ENCODE measurements around the gene ST14.

The ST14 gene

DNA sequence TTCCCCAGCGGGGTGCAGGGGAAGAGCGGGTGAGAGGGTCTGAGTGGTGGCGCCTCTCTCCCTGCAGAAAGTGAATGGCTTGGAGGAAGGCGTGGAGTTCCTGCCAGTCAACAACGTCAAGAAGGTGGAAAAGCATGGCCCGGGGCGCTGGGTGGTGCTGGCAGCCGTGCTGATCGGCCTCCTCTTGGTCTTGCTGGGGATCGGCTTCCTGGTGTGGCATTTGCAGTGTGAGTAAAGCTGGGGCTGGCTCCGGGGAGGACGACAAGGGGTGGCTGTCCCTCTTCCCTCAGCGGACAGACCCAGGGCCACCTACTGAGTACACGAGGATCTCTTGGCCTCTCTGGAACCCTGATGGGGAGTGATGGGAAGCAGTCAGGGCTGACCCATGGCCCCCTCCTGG, 28.5 kb downstream of the ST14 start:
- TF ChIP-seq TAF1 (IDR thresholded peaks at IDR 0.05; ENCODE audit: borderline replicate concordance, insufficient read depth, low read length) (no peak), FOXP2 (optimal IDR thresholded peaks at IDR 0.05; ENCODE audit: borderline replicate concordance, extremely low read depth, extremely low read length, insufficient read depth) (no peak), POLR2AphosphoS5 (IDR thresholded peaks at IDR 0.05; ENCODE audit: low read depth, low read length) (no peak), SIN3A (IDR thresholded peaks at IDR 0.05; ENCODE audit: borderline replicate concordance, insufficient read depth, low read length) (no peak)
- TF ChIP-seq, protein P1, sequence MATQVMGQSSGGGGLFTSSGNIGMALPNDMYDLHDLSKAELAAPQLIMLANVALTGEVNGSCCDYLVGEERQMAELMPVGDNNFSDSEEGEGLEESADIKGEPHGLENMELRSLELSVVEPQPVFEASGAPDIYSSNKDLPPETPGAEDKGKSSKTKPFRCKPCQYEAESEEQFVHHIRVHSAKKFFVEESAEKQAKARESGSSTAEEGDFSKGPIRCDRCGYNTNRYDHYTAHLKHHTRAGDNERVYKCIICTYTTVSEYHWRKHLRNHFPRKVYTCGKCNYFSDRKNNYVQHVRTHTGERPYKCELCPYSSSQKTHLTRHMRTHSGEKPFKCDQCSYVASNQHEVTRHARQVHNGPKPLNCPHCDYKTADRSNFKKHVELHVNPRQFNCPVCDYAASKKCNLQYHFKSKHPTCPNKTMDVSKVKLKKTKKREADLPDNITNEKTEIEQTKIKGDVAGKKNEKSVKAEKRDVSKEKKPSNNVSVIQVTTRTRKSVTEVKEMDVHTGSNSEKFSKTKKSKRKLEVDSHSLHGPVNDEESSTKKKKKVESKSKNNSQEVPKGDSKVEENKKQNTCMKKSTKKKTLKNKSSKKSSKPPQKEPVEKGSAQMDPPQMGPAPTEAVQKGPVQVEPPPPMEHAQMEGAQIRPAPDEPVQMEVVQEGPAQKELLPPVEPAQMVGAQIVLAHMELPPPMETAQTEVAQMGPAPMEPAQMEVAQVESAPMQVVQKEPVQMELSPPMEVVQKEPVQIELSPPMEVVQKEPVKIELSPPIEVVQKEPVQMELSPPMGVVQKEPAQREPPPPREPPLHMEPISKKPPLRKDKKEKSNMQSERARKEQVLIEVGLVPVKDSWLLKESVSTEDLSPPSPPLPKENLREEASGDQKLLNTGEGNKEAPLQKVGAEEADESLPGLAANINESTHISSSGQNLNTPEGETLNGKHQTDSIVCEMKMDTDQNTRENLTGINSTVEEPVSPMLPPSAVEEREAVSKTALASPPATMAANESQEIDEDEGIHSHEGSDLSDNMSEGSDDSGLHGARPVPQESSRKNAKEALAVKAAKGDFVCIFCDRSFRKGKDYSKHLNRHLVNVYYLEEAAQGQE (IDR thresholded peaks at IDR 0.05; ENCODE audit: insufficient read depth in 1 of 2, low read depth in 2 of 2, low read length in 2 of 2): no peak

DNA sequence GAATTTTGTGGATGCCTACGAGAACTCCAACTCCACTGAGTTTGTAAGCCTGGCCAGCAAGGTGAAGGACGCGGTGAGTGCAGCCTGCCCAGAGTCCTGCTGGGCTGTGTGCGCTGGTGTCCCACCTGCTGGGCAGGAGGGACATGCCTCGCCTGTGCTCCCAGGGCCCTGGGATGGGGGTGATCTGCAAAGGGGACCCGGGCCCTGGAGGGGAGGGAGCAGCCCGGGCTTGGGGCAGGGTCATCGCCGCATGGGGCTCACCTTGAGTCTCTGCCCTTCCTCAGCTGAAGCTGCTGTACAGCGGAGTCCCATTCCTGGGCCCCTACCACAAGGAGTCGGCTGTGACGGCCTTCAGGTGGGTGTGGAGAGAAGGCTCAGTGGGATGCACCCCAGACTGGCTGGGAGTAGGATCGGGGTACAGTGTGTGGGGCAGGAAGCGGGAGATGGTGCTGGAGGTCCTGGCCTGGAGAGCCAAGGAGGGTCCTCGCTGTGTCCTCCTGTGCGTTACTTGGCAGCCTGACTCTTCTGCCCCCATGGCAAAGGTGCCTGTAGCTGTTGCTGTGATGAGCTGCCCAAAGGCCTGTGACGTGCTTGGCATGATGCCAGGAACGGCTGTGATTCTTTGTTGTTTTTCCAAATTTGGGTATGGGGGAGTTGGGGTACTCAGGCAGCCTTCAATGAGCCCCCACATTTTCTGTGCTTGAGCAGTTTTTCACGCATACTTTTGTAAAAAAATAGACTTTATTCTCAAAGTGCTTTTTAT, 29.2 kb downstream of the ST14 start:
- no peak for TF ChIP-seq TAF1 (IDR thresholded peaks at IDR 0.05; ENCODE audit: borderline replicate concordance, insufficient read depth, low read length)
- TF ChIP-seq FOXP2 (optimal IDR thresholded peaks at IDR 0.05; ENCODE audit: borderline replicate concordance, extremely low read depth, extremely low read length, insufficient read depth): no peak

DNA sequence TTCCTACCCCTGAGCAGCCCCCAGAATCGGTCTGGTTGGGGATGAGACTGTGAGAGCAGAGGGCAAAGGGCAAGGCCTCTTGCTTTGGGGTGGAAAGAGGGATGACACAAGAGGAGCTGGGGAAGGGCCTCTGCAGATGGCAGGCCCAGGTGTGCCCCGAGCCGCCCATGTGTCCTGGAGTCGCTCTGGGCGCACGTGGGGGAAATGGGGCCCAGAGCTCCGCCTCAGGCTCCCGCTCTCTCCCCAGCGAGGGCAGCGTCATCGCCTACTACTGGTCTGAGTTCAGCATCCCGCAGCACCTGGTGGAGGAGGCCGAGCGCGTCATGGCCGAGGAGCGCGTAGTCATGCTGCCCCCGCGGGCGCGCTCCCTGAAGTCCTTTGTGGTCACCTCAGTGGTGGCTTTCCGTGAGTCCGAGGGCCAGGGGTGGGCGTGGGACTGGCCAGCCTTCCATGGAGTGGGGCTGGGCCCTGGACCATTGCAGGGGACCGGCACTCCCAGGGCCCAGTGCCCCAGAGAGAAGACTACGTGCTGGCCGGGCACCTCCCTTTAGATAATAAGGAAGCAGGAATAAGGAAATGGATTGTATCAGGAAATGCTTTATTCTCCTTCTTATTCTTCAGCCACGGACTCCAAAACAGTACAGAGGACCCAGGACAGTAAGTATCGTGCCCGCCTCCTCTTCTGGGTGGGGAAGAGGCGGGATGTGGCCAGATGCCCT, 30.1 kb downstream of the ST14 start:
- no peak for TF ChIP-seq POLR2AphosphoS5 (IDR thresholded peaks at IDR 0.05; ENCODE audit: low read depth, low read length)
- TF ChIP-seq SIN3A (IDR thresholded peaks at IDR 0.05; ENCODE audit: borderline replicate concordance, insufficient read depth, low read length): no peak
- TF ChIP-seq FOXP2 (optimal IDR thresholded peaks at IDR 0.05; ENCODE audit: borderline replicate concordance, extremely low read depth, extremely low read length, insufficient read depth): no peak
- no peak for TF ChIP-seq TAF1 (IDR thresholded peaks at IDR 0.05; ENCODE audit: borderline replicate concordance, insufficient read depth, low read length)
- TF ChIP-seq, protein P1 (IDR thresholded peaks at IDR 0.05; ENCODE audit: insufficient read depth in 1 of 2, low read depth in 2 of 2, low read length in 2 of 2): no peak

GRCh38 chr11:130190371-130190881, 30.8 kb downstream of the ST14 start:
- TF ChIP-seq, protein P1 (IDR thresholded peaks at IDR 0.05; ENCODE audit: insufficient read depth in 1 of 2, low read depth in 2 of 2, low read length in 2 of 2): no peak
- TF ChIP-seq FOXP2 (optimal IDR thresholded peaks at IDR 0.05; ENCODE audit: borderline replicate concordance, extremely low read depth, extremely low read length, insufficient read depth) (no peak), TAF1 (IDR thresholded peaks at IDR 0.05; ENCODE audit: borderline replicate concordance, insufficient read depth, low read length) (no peak), POLR2AphosphoS5 (IDR thresholded peaks at IDR 0.05; ENCODE audit: low read depth, low read length) (no peak), SIN3A (IDR thresholded peaks at IDR 0.05; ENCODE audit: borderline replicate concordance, insufficient read depth, low read length) (no peak)

DNA sequence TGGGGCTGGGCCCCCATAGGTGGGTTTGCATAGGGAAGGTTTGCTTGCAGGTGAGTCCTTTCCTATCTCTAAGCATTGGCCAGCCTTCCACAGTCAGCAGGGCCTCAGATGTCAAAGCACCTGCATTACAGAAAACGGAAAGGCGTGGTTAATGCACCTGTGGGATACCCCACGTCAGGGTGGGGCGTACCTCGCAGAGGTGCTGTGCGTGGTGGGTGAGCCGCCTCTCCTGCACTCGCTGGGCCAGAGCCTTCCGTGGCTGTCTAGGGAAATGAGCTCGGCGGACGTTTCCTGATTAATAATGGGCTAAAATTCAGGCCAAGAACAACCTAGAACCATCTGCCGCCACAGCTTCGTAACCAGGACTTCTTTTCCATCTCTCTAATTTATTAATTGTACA, 32.3 kb downstream of the ST14 start:
- no peak for TF ChIP-seq SIN3A (IDR thresholded peaks at IDR 0.05; ENCODE audit: borderline replicate concordance, insufficient read depth, low read length)
- TF ChIP-seq TAF1 (IDR thresholded peaks at IDR 0.05; ENCODE audit: borderline replicate concordance, insufficient read depth, low read length): no peak
- TF ChIP-seq, protein P1 (IDR thresholded peaks at IDR 0.05; ENCODE audit: insufficient read depth in 1 of 2, low read depth in 2 of 2, low read length in 2 of 2): no peak
- no peak for TF ChIP-seq POLR2AphosphoS5 (IDR thresholded peaks at IDR 0.05; ENCODE audit: low read depth, low read length)
- no peak for TF ChIP-seq FOXP2 (optimal IDR thresholded peaks at IDR 0.05; ENCODE audit: borderline replicate concordance, extremely low read depth, extremely low read length, insufficient read depth)
